H1 (cell line): ENCODE data around the gene GRB7. TPM values are rescaled to one million over a fixed set of nuclear protein-coding genes. Genes with fewer than 3 reads are reported as not detected.

Experiments used
- CTCF ChIA-PET: fragments of 300-600 bp; sonication (Branson Sonifier 250); formaldehyde crosslinking; loops from one replicate; lab custom pipeline; 2021; ENCODE audit not compliant: partially characterized antibody; lab: Charles Lee
- POLR2A ChIA-PET: fragments of 300-600 bp; sonication (Branson Sonifier 250); formaldehyde crosslinking; loops from one replicate; lab custom pipeline; 2021; ENCODE audit warnings: inconsistent platforms; ENCODE audit not compliant: partially characterized antibody; lab: Charles Lee
- DNase-seq, 2 experiments: peaks; one replicate each; pipeline versions ENCODE4 v3.0.0 to v3.0.0-alpha.2; 2010 to 2022; ENCODE audit warnings: low spot score in 2 of 2, low read depth in 1 of 2, mixed read lengths in 1 of 2
- FAIRE-seq: peaks from 2 replicates; lab custom pipeline; 2011; peaks lifted over from hg19 to GRCh38; lab: Jason Lieb, UNC
- H2AFZ ChIP-seq: 2 replicates; pipeline ENCODE4 v1.8.1; 2012; ENCODE audit warnings: low read length, inconsistent platforms
- H2AK5ac ChIP-seq: 2 replicates; pipeline ENCODE4 v1.6.1; 2013; ENCODE audit warnings: low read depth, low read length
- H2BK120ac ChIP-seq: replicated peaks from 2 replicates; pipeline ENCODE3; 2013; ENCODE audit warnings: low read depth, low read length, inconsistent platforms
- H2BK12ac ChIP-seq: 2 replicates; pipeline ENCODE4 v1.6.1; 2013; ENCODE audit warnings: low read depth, low read length
- H2BK15ac ChIP-seq: 2 replicates; pipeline ENCODE4 v1.6.1; 2013; ENCODE audit warnings: low read length
- H2BK20ac ChIP-seq: 2 replicates; pipeline ENCODE4 v1.6.1; 2013; ENCODE audit warnings: low read length
- H2BK5ac ChIP-seq: 2 replicates; pipeline ENCODE4 v1.6.1; 2013; ENCODE audit warnings: low read depth, low read length
- H3K14ac ChIP-seq: 2 replicates; pipeline ENCODE4 v1.6.1; 2013; ENCODE audit warnings: inconsistent platforms; ENCODE audit not compliant: insufficient read length
- H3K18ac ChIP-seq: 2 replicates; pipeline ENCODE4 v1.6.1; 2013; ENCODE audit warnings: low read length; ENCODE audit errors: extremely low read depth
- H3K23ac ChIP-seq: 2 replicates; pipeline ENCODE4 v1.6.1; 2013; ENCODE audit warnings: inconsistent platforms; ENCODE audit not compliant: insufficient read length
- H3K23me2 ChIP-seq: 2 replicates; pipeline ENCODE4 v1.6.1; 2013; ENCODE audit warnings: low read depth, low read length
- H3K27ac ChIP-seq: 2 replicates; pipeline ENCODE4 v1.6.1; 2011; ENCODE audit warnings: low read depth, low read length, inconsistent platforms
- H3K27me3 ChIP-seq, 4 experiments: replicated peaks in 1 of 4; 1 replicate in 1 of 4; 2 replicates in 3 of 4; pipeline versions ENCODE4 v1.6.1 to v1.8.1; 2011 to 2013; ENCODE audit warnings: low read length in 3 of 4, mild to moderate bottlenecking in 3 of 4, inconsistent platforms in 2 of 4, mixed read lengths in 2 of 4, moderate library complexity in 1 of 4; ENCODE audit not compliant: control insufficient read depth in 3 of 4, insufficient read depth in 3 of 4; ENCODE audit errors: extremely low read depth in 1 of 4
- H3K36me3 ChIP-seq, 4 experiments: 2 replicates each; pipeline versions ENCODE4 v1.6.1 to v1.8.1; 2011 to 2013; ENCODE audit warnings: mild to moderate bottlenecking in 4 of 4, low read length in 3 of 4, moderate library complexity in 2 of 4, control low read depth in 1 of 4, inconsistent platforms in 1 of 4; ENCODE audit not compliant: insufficient read depth in 4 of 4, control insufficient read depth in 2 of 4
- H3K4ac ChIP-seq: replicated peaks from 2 replicates; pipeline ENCODE3; 2013; ENCODE audit warnings: low read length, low read depth, mixed read lengths, inconsistent platforms; ENCODE audit not compliant: insufficient read length
- H3K4me1 ChIP-seq, 4 experiments: replicated peaks in 1 of 4; 1 replicate in 1 of 4; 2 replicates in 3 of 4; pipeline versions ENCODE4 v1.6.1 to v1.8.1; 2011 to 2013; ENCODE audit warnings: low read length in 3 of 4, inconsistent platforms in 2 of 4, mixed read lengths in 1 of 4; ENCODE audit not compliant: insufficient read depth in 4 of 4, control insufficient read depth in 3 of 4
- H3K4me2 ChIP-seq, 2 experiments: 2 replicates each; pipeline versions ENCODE4 v1.6.1 to v1.8.1; 2011 to 2013; ENCODE audit warnings: low read depth in 2 of 2, low read length in 2 of 2, control low read depth in 1 of 2, inconsistent platforms in 1 of 2, mild to moderate bottlenecking in 1 of 2; ENCODE audit not compliant: insufficient read depth in 1 of 2
- H3K4me3 ChIP-seq, 4 experiments: fragments of 200-600, 300-600 bp in 1 of 4; sonication (generic), shearing (Covaris generic), sonication (Bioruptor Twin) in 1 of 4; 2 replicates each; pipeline versions ENCODE4 v1.5.1 to v1.8.1; 2011 to 2016; ENCODE audit warnings: low read length in 4 of 4, low read depth in 3 of 4, control low read depth in 2 of 4, inconsistent platforms in 2 of 4, mild to moderate bottlenecking in 2 of 4, mixed read lengths in 1 of 4, moderate library complexity in 1 of 4; ENCODE audit not compliant: insufficient read depth in 2 of 4; ENCODE audit errors: extremely low read depth in 1 of 4
- H3K56ac ChIP-seq: replicated peaks from 2 replicates; pipeline ENCODE3; 2013; ENCODE audit warnings: low read depth, mild to moderate bottlenecking, mixed read lengths, low read length, inconsistent platforms; ENCODE audit not compliant: insufficient read length
- H3K79me1 ChIP-seq: 2 replicates; pipeline ENCODE4 v1.6.1; 2013; ENCODE audit warnings: low read depth, low read length, control low read depth
- H3K79me2 ChIP-seq, 2 experiments: 2 replicates each; pipeline versions ENCODE4 v1.6.1 to v1.8.1; 2012 to 2013; ENCODE audit warnings: low read length in 2 of 2, mild to moderate bottlenecking in 2 of 2, inconsistent platforms in 1 of 2; ENCODE audit not compliant: insufficient read depth in 2 of 2, control insufficient read depth in 1 of 2
- H3K9ac ChIP-seq, 4 experiments: replicated peaks in 1 of 4; 1 replicate in 1 of 4; 2 replicates in 3 of 4; pipeline versions ENCODE4 v1.6.1 to v1.8.1; 2011 to 2013; ENCODE audit warnings: low read depth in 3 of 4, low read length in 3 of 4, control low read depth in 2 of 4, mild to moderate bottlenecking in 2 of 4, moderate library complexity in 2 of 4, inconsistent platforms in 1 of 4; ENCODE audit errors: extremely low read depth in 1 of 4
- H3K9me3 ChIP-seq, 2 experiments: 2 replicates each; pipeline versions ENCODE4 v1.6.1 to v1.8.1; 2012 to 2013; ENCODE audit warnings: mild to moderate bottlenecking in 2 of 2, moderate library complexity in 2 of 2, control low read depth in 1 of 2, inconsistent platforms in 1 of 2, low read depth in 1 of 2, low read length in 1 of 2, mixed read lengths in 1 of 2; ENCODE audit not compliant: insufficient read depth in 2 of 2
- H4K20me1 ChIP-seq, 2 experiments: replicated peaks in 1 of 2; 2 replicates each; pipeline versions ENCODE3 to v1.8.1; 2011 to 2013; ENCODE audit warnings: inconsistent platforms in 2 of 2, low read length in 2 of 2, mild to moderate bottlenecking in 1 of 2; ENCODE audit not compliant: insufficient read depth in 2 of 2, control insufficient read depth in 1 of 2
- H4K5ac ChIP-seq: 2 replicates; pipeline ENCODE4 v1.6.1; 2013; ENCODE audit warnings: low read length, low read depth, mixed read lengths, inconsistent platforms; ENCODE audit not compliant: insufficient read length
- H4K8ac ChIP-seq: 2 replicates; pipeline ENCODE4 v1.8.0; 2013; ENCODE audit warnings: mild to moderate bottlenecking, moderate library complexity, low read length, inconsistent platforms; ENCODE audit not compliant: insufficient read depth; ENCODE audit errors: extremely low read depth
- H4K91ac ChIP-seq: replicated peaks from 2 replicates; pipeline ENCODE3; 2013; ENCODE audit warnings: low read length, mixed read lengths, inconsistent platforms; ENCODE audit not compliant: insufficient read length
- ATF3 ChIP-seq: IDR thresholded peaks from 2 replicates; pipeline ENCODE4 v1.6.1; 2011; ENCODE audit warnings: low read depth, mild to moderate bottlenecking, low read length; ENCODE audit not compliant: insufficient read depth
- BCL11A ChIP-seq, 2 experiments: IDR thresholded peaks; one replicate each; pipeline ENCODE4 v1.6.1; 2011; ENCODE audit warnings: low read depth in 2 of 2, low read length in 2 of 2, mild to moderate bottlenecking in 2 of 2
- NRF1 ChIP-seq: IDR thresholded peaks from 2 replicates; pipeline ENCODE4 v1.6.1; 2011; ENCODE audit warnings: mild to moderate bottlenecking, low read depth, low read length, improper control_type of control experiment
- RNF2 ChIP-seq: fragments of 200-900, 300-1000 bp; sonication (generic); IDR thresholded peaks from 2 replicates; pipeline ENCODE4 v1.7.1; 2016; ENCODE audit warnings: borderline replicate concordance, low read depth, mild to moderate bottlenecking, antibody characterized with exemption, low read length; ENCODE audit not compliant: poor library complexity, severe bottlenecking; ENCODE audit errors: missing control alignments
- SIN3A ChIP-seq, 2 experiments: IDR thresholded peaks in 1 of 2; conservative IDR thresholded peaks in 1 of 2; 2 replicates each; pipeline ENCODE4 v1.6.1; 2011 to 2012; ENCODE audit warnings: low read length in 2 of 2, improper control_type of control experiment in 1 of 2, low read depth in 1 of 2, mild to moderate bottlenecking in 1 of 2
- SIX5 ChIP-seq: IDR thresholded peaks from 2 replicates; pipeline ENCODE4 v1.6.1; 2011; ENCODE audit warnings: mild to moderate bottlenecking, low read depth, low read length
- SP1 ChIP-seq: IDR thresholded peaks from 2 replicates; pipeline ENCODE4 v1.6.1; 2011; ENCODE audit warnings: low read depth, low read length
- SP4 ChIP-seq: IDR thresholded peaks from 2 replicates; pipeline ENCODE4 v1.6.1; 2012; ENCODE audit warnings: low read length, inconsistent platforms
- WGBS, 2 experiments: shearing (Covaris generic) in 1 of 2; methylation state at CpG; one replicate each; pipeline versions ENCODE4 v1.1.6 to v1.1.7; 2013 to 2015; ENCODE audit warnings: low lambda C conversion rate in 2 of 2, mixed read lengths in 2 of 2, inconsistent platforms in 1 of 2, low coverage in 1 of 2, missing lambda C conversion rate in 1 of 2; ENCODE audit not compliant: insufficient replicate concordance in 2 of 2, insufficient coverage in 1 of 2, insufficient read length in 1 of 2; ENCODE audit errors: extremely low coverage in 1 of 2, missing lambda C conversion rate in 1 of 2; 5-methylcytosine and 5-hydroxymethylcytosine counted together
- polyA plus RNA-seq, 7 experiments: library from polyadenylated mRNA; depleted of rRNA in 3 of 7; stranded (reverse) in 5 of 7; unstranded in 2 of 7; fragments of >200 nt in 5 of 7; fragments of 200-250 nt in 2 of 7; gene quantifications; 1 replicate in 5 of 7; 2 replicates in 1 of 7; 4 replicates in 1 of 7; pipeline versions ENCODE4 v1.2.1 to v1.2.3, GENCODE V29; 2011 to 2013; ENCODE audit warnings: missing spikeins in 2 of 7, mixed read lengths in 2 of 7
- total RNA-seq: library from RNA; stranded (reverse); fragmentation: NEBNext Ultra II Directional; extraction: Animal tissue kit (Norgen Biotek cat#: 25700); gene quantifications from 2 replicates; pipeline ENCODE4 v1.2.1, GENCODE V29; 2021
- TF ChIP-seq, protein P1 (sequence below): IDR thresholded peaks from 2 replicates; pipeline ENCODE4 v1.6.1; 2012; ENCODE audit warnings: inconsistent platforms

The GRB7 gene
- total and polyA plus RNA-seq, 2 of the 8 experiments (the other 6 are each of a cell fraction or from before 2014, with no cell fraction given) = 32.2 to 41.5 TPM

DNA sequence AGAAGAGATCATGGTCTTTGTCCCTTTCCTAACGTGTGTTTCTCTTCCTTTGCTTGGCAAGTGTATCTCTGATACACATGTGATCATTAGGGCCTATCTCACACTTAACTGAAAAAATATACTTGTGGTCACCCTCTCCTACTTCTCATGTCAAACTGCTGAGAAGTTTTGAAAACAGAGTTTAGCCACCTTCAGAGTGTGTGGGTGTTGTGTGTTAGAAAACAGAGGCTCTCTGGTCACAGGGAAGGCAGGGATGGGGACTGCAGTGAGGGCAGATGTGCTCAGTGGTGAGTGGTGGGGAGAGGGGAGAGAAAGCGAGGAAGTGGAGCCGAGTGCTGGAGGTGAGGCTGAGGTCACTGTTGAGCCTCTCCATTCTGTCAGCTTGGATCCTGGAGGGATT lies 29.4 kb downstream of the GRB7 start:
- no peaks in the 10 kb centered on the region for H3K4me1 ChIP-seq
- no peak for FAIRE-seq
- no peak overlapping the region for H3K56ac ChIP-seq
- H3K4me2 ChIP-seq = no peak overlapping the region
- ChIA-PET CTCF (interaction anchor here (0.9 to 1.4 kb wide), 2 partner anchors 45 to 144 kb away, joined by 3 read pairs; no protein-coding TSS in a partner anchor), POLR2A (no interaction called here)
- no peak overlapping the region for H2AK5ac ChIP-seq
- H3K4me3 ChIP-seq = no peak overlapping the region
- no peak overlapping the region for H2BK12ac ChIP-seq
- H2BK20ac ChIP-seq = no peak overlapping the region
- no peaks in the 10 kb centered on the region for H3K36me3 ChIP-seq
- H3K79me1 ChIP-seq = no peaks in the 10 kb centered on the region
- no peak overlapping the region for H3K4ac ChIP-seq
- H2BK15ac ChIP-seq = no peak overlapping the region
- H3K79me2 ChIP-seq = no peaks in the 10 kb centered on the region
- H3K18ac ChIP-seq = no peak overlapping the region
- H2BK5ac ChIP-seq = no peak overlapping the region
- H4K8ac ChIP-seq = no peak overlapping the region
- DNase-seq = no peak
- WGBS, 2 experiments = 86% methylated on average over 3 of the region's 3 CpGs; no CpG with 5 or more reads in 1 of the 2 experiments
- no peaks in the 10 kb centered on the region for H4K20me1 ChIP-seq
- no peaks in the 10 kb centered on the region for H3K9me3 ChIP-seq
- no peak overlapping the region for H3K23ac ChIP-seq
- no peak overlapping the region for H4K91ac ChIP-seq
- H3K27me3 ChIP-seq = no peaks in the 10 kb centered on the region
- no peak overlapping the region for H3K27ac ChIP-seq
- no peaks in the 10 kb centered on the region for H3K23me2 ChIP-seq
- no peak overlapping the region for H2BK120ac ChIP-seq
- H2AFZ ChIP-seq = no peak overlapping the region
- H3K14ac ChIP-seq = no peak overlapping the region
- H4K5ac ChIP-seq = no peak overlapping the region
- TF ChIP-seq ATF3 (no peak), RNF2 (no peak), NRF1 (no peak), SIN3A (conservative IDR thresholded peaks at IDR 0.05 in 1 of 2, IDR thresholded peaks at IDR 0.05 in 1 of 2; ENCODE audit: low read depth in 1 of 2, low read length in 2 of 2) (no peak), SP1 (no peak), BCL11A (IDR thresholded peaks at IDR 0.05; ENCODE audit: low read depth in 2 of 2, low read length in 2 of 2) (no peak), SP4 (no peak), SIX5 (no peak)
- TF ChIP-seq, protein P1, sequence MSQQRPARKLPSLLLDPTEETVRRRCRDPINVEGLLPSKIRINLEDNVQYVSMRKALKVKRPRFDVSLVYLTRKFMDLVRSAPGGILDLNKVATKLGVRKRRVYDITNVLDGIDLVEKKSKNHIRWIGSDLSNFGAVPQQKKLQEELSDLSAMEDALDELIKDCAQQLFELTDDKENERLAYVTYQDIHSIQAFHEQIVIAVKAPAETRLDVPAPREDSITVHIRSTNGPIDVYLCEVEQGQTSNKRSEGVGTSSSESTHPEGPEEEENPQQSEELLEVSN = no peak
- no peak overlapping the region for H3K9ac ChIP-seq
